ENCODE measurements around the gene PALM. TPM values are rescaled to one million over a fixed set of nuclear protein-coding genes. Genes with fewer than 3 reads are reported as not detected.

Gene PALM
- total RNA-seq, 1 experiment from 2014 or later: 43.7 TPM

GRCh38 chr19:679418-680286, 29.1 kb upstream of the PALM start:
- H3K79me2 ChIP-seq (ENCODE audit: insufficient read depth, low read length): peaks cover 22% of the 10 kb centered on the region; the same call in 1 of the 2 replicates
- no peaks in the 10 kb centered on the region; a peak in 1 of 4 replicates for H3K36me3 ChIP-seq (ENCODE audit: control insufficient read depth in 1 of 2, insufficient read depth in 2 of 2, low read length in 2 of 2)
- peak; percentile 21 for ATAC-seq
- DNase-seq (ENCODE audit: low read depth, low spot score): no peak
- peak; percentile 71; the same call in 1 of the 2 replicates for TF ChIP-seq ZFX (IDR thresholded peaks at IDR 0.05)
- no peak for TF ChIP-seq SP1 (IDR thresholded peaks at IDR 0.05; ENCODE audit: low read depth)
- no peaks in the 10 kb centered on the region for H3K9me2 ChIP-seq (ENCODE audit: insufficient read depth)
- peak overlapping the region; percentile 56 to 82 for H3K4me3 ChIP-seq (replicated peaks in 1 of 2; ENCODE audit: low read depth in 1 of 2, low read length in 2 of 2)
- H3K27ac ChIP-seq (ENCODE audit: low read depth, low read length): peak overlapping the region; percentile 99
- no peaks in the 10 kb centered on the region for H3K9me3 ChIP-seq (ENCODE audit: control insufficient read depth in 1 of 2, insufficient read depth in 1 of 2, low read depth in 1 of 2, low read length in 2 of 2)
- ChIA-PET CTCF (interaction anchor here (1.6 kb wide), 1 partner anchor 304 kb away, joined by 3 read pairs; the partner anchor contains the start of gene WDR18), RAD21 (ENCODE audit: low non-redundant PET in 1 of 2, low total read pairs in 2 of 2, uncharacterized antibody in 2 of 2, unreplicated experiment in 2 of 2) (no interaction called here), POLR2A (interaction anchor here (0.7 to 2.6 kb wide), 4 partner anchors 9 to 74 kb away, joined by 3 to 10 read pairs (median 4); no protein-coding TSS in a partner anchor)
- no TSS peak for BruUV-seq (replicated peaks)
- peaks cover 21 to 48% of the 10 kb centered on the region in 2 experiments for H3K4me1 ChIP-seq (ENCODE audit: control insufficient read depth in 1 of 2, insufficient read depth in 2 of 2, low read length in 2 of 2)
- H3K27me3 ChIP-seq (ENCODE audit: insufficient read depth, low read length): no peaks in the 10 kb centered on the region
- peak overlapping the region; percentile 97 for H3K9ac ChIP-seq (ENCODE audit: low read length)
- H4K20me1 ChIP-seq (ENCODE audit: insufficient read depth): no peaks in the 10 kb centered on the region
- no peak overlapping the region for H2AFZ ChIP-seq (ENCODE audit: low read depth, low read length, poor library complexity, severe bottlenecking)
- intact Hi-C loops (cut with micrococcal nuclease): loop anchor here (1.0 kb wide), 1 partner anchor 24 kb away; no protein-coding TSS in a partner anchor
- H3K4me2 ChIP-seq (ENCODE audit: low read length): peak overlapping the region; percentile 98

GRCh38 chr19:680287-681028, 28.3 kb upstream of the PALM start:
- RAD21 ChIA-PET (ENCODE audit: low non-redundant PET in 1 of 2, low total read pairs in 2 of 2, uncharacterized antibody in 2 of 2, unreplicated experiment in 2 of 2): interaction anchor here (0.6 to 1.0 kb wide), 2 partner anchors 17 to 54 kb away, joined by 3 to 5 read pairs; partner anchors contain the start of gene RNF126 (in 1 of the 2)
- Histone ChIP-seq H2AFZ (ENCODE audit: low read depth, low read length, poor library complexity, severe bottlenecking) (no peak overlapping the region), H4K20me1 (ENCODE audit: insufficient read depth) (no peaks in the 10 kb centered on the region), H3K4me2 (ENCODE audit: low read length) (peak overlapping the region; percentile 98), H3K79me2 (ENCODE audit: insufficient read depth, low read length) (peaks cover 22% of the 10 kb centered on the region; the same call in 1 of the 2 replicates), H3K27ac (ENCODE audit: low read depth, low read length) (peak overlapping the region; percentile 99), H3K9ac (ENCODE audit: low read length) (peak overlapping the region; percentile 97), H3K36me3 (ENCODE audit: control insufficient read depth in 1 of 2, insufficient read depth in 2 of 2, low read length in 2 of 2) (no peaks in the 10 kb centered on the region; a peak in 1 of 4 replicates), H3K9me2 (ENCODE audit: insufficient read depth) (no peaks in the 10 kb centered on the region), H3K27me3 (ENCODE audit: insufficient read depth, low read length) (no peaks in the 10 kb centered on the region), H3K4me1 (ENCODE audit: control insufficient read depth in 1 of 2, insufficient read depth in 2 of 2, low read length in 2 of 2) (peaks cover 21 to 45% of the 10 kb centered on the region in 2 experiments), H3K4me3 (replicated peaks in 1 of 2; ENCODE audit: low read depth in 1 of 2, low read length in 2 of 2) (peak overlapping the region; percentile 56 to 82), H3K9me3 (ENCODE audit: control insufficient read depth in 1 of 2, insufficient read depth in 1 of 2, low read depth in 1 of 2, low read length in 2 of 2) (no peaks in the 10 kb centered on the region)
- DNase-seq (ENCODE audit: low read depth, low spot score): peak; percentile 93
- intact Hi-C loops (cut with micrococcal nuclease): loop anchor here (1.0 kb wide), 1 partner anchor 23 kb away; no protein-coding TSS in a partner anchor
- no TSS peak for BruUV-seq (replicated peaks)
- POLR2A ChIA-PET: interaction anchor here (0.7 to 2.6 kb wide), 8 partner anchors 10 to 71 kb away, joined by 3 to 10 read pairs (median 4); no protein-coding TSS in a partner anchor
- CTCF ChIA-PET: interaction anchor here (1.6 kb wide), 1 partner anchor 303 kb away, joined by 3 read pairs; the partner anchor contains the start of gene WDR18
- peak; percentile 74 for ATAC-seq
- TF ChIP-seq ZBTB33 (IDR thresholded peaks at IDR 0.05; ENCODE audit: extremely low read depth, insufficient replicate concordance, low read length) (no peak), MAX (IDR thresholded peaks at IDR 0.05) (peak; percentile 35; the same call in 1 of the 2 replicates), RAD21 (IDR thresholded peaks at IDR 0.05; ENCODE audit: low read depth) (no peak), ZNF274 (IDR thresholded peaks at IDR 0.05; ENCODE audit: low read depth, low read length) (no peak), YY1 (IDR thresholded peaks at IDR 0.05; ENCODE audit: extremely low read depth, insufficient replicate concordance, low read depth, low read length) (no peak), SP1 (IDR thresholded peaks at IDR 0.05; ENCODE audit: low read depth) (no peak; the same call in none of the 2 replicates), CTCF (IDR thresholded peaks at IDR 0.05 in 2 of 3, conservative IDR thresholded peaks at IDR 0.05 in 1 of 3; ENCODE audit: borderline replicate concordance in 1 of 3, insufficient read depth in 1 of 3, low read depth in 2 of 3, low read length in 2 of 3) (peak in 2 of 3 experiments; percentile 33 to 35; a peak in 4 of 6 replicates), ATF3 (IDR thresholded peaks at IDR 0.05) (no peak)
